ENCODE measurements around the gene SORL1.

DNA sequence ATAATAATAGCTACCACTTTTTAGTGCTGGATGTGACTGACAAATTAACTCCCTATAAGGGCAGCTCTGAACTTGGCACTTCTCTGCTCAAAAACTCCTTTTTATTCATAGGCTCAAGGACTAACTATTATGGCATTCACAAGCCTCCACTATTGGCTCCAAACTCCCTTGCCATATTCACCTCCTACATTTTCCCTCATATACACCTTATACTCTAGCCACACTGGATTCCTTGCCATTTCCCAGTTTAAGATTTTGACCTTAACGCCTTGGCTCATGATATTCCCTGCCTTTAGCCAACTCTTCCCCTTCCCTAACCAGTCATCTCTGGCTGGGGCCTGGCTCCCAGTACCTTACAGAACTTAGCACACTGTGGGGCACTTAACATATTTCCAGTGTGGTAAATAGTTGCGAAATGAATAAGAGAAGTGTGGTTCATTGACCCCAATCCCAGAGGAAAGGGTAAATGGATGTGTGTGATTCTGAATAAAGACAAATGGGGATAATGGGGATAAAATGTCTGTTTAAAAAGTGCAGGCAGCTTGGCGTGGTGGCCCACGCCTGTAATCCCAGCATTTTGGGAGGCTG, 40.0 kb upstream of the SORL1 start:
- TF ChIP-seq MAFK (IDR thresholded peaks at IDR 0.05; ENCODE audit: low read depth, low read length) (no peak), ZNF274 (IDR thresholded peaks at IDR 0.05; ENCODE audit: borderline replicate concordance, extremely low read depth, low read length) (no peak), RAD21 (IDR thresholded peaks at IDR 0.05 in 1 of 2, conservative IDR thresholded peaks at IDR 0.05 in 1 of 2; ENCODE audit: low read depth in 2 of 2, low read length in 2 of 2) (no peak), POLR2A (IDR thresholded peaks at IDR 0.05; ENCODE audit: control extremely low read depth in 1 of 2, low read depth in 2 of 2, low read length in 2 of 2) (no peak), YY1 (IDR thresholded peaks at IDR 0.05; ENCODE audit: low read depth, low read length) (no peak)
- TF ChIP-seq, protein P1, sequence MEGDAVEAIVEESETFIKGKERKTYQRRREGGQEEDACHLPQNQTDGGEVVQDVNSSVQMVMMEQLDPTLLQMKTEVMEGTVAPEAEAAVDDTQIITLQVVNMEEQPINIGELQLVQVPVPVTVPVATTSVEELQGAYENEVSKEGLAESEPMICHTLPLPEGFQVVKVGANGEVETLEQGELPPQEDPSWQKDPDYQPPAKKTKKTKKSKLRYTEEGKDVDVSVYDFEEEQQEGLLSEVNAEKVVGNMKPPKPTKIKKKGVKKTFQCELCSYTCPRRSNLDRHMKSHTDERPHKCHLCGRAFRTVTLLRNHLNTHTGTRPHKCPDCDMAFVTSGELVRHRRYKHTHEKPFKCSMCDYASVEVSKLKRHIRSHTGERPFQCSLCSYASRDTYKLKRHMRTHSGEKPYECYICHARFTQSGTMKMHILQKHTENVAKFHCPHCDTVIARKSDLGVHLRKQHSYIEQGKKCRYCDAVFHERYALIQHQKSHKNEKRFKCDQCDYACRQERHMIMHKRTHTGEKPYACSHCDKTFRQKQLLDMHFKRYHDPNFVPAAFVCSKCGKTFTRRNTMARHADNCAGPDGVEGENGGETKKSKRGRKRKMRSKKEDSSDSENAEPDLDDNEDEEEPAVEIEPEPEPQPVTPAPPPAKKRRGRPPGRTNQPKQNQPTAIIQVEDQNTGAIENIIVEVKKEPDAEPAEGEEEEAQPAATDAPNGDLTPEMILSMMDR (IDR thresholded peaks at IDR 0.05; ENCODE audit: control extremely low read depth in 1 of 3, insufficient read depth in 1 of 3, low read depth in 1 of 3, low read length in 3 of 3) = no peak

Measured in H1 (cell line).